Measurements from ENCODE around the gene OBP2B.

The OBP2B gene

GRCh38 chr9:133165452-133165730 lies 43.7 kb downstream of the OBP2B start:
- Histone ChIP-seq H3K4me1 (ENCODE audit: control insufficient read depth, insufficient read depth, low read length) (peaks cover 27% of the 10 kb centered on the region), H3K27ac (ENCODE audit: low read length) (no peak overlapping the region), H3K4me3 (ENCODE audit: low read length in 2 of 2) (no peak overlapping the region), H3K36me3 (ENCODE audit: control insufficient read depth in 2 of 2, insufficient read depth in 2 of 2, low read length in 2 of 2) (no peaks in the 10 kb centered on the region), H3K27me3 (ENCODE audit: control insufficient read depth in 1 of 2, insufficient read depth in 2 of 2, low read length in 2 of 2) (no peaks in the 10 kb centered on the region), H3K9ac (ENCODE audit: low read length in 2 of 2) (no peak overlapping the region), H3K9me3 (ENCODE audit: control insufficient read depth in 2 of 2, low read length in 2 of 2) (no peaks in the 10 kb centered on the region)

GRCh38 chr9:133164191-133164590 lies 44.9 kb downstream of the OBP2B start:
- H3K9me3 ChIP-seq (ENCODE audit: control insufficient read depth in 2 of 2, low read length in 2 of 2) = no peaks in the 10 kb centered on the region
- peaks cover 27% of the 10 kb centered on the region for H3K4me1 ChIP-seq (ENCODE audit: control insufficient read depth, insufficient read depth, low read length)
- no peaks in the 10 kb centered on the region for H3K27me3 ChIP-seq (ENCODE audit: control insufficient read depth in 1 of 2, insufficient read depth in 2 of 2, low read length in 2 of 2)
- peak overlapping the region; percentile 24 for H3K27ac ChIP-seq (ENCODE audit: low read length)
- no peaks in the 10 kb centered on the region for H3K36me3 ChIP-seq (ENCODE audit: control insufficient read depth in 2 of 2, insufficient read depth in 2 of 2, low read length in 2 of 2)
- H3K4me3 ChIP-seq (ENCODE audit: low read length in 2 of 2) = peak overlapping the region; percentile 66 to 79
- H3K9ac ChIP-seq (ENCODE audit: low read length in 2 of 2) = peak overlapping the region; percentile 71 to 72

GRCh38 chr9:133163504-133164172 lies 45.4 kb downstream of the OBP2B start, which contains the start of gene GBGT1:
TSS of gene GBGT1 (minus strand) at chr9:133163914. CDS start at chr9:133162412, 1,502 bp downstream.
- Histone ChIP-seq H3K4me1 (ENCODE audit: control insufficient read depth, insufficient read depth, low read length) (peaks cover 27% of the 10 kb centered on the region), H3K27ac (ENCODE audit: low read length) (peak within 1 kb of the TSS; percentile 24), H3K9me3 (ENCODE audit: control insufficient read depth in 2 of 2, low read length in 2 of 2) (no peaks in the 10 kb centered on the region), H3K27me3 (ENCODE audit: control insufficient read depth in 1 of 2, insufficient read depth in 2 of 2, low read length in 2 of 2) (no peaks in the 10 kb centered on the region), H3K4me3 (ENCODE audit: low read length in 2 of 2) (peak within 1 kb of the TSS; percentile 66 to 79), H3K9ac (ENCODE audit: low read length in 2 of 2) (peak within 1 kb of the TSS; percentile 71 to 72), H3K36me3 (ENCODE audit: control insufficient read depth in 2 of 2, insufficient read depth in 2 of 2, low read length in 2 of 2) (no peaks in the 10 kb centered on the region)

- H3K4me3 ChIP-seq (ENCODE audit: low read length in 2 of 2) = peak overlapping the region; percentile 66 to 79
- H3K9ac ChIP-seq (ENCODE audit: low read length in 2 of 2) = peak overlapping the region; percentile 71 to 72
Measured at GRCh38 chr9:133162861-133163503, 46.1 kb downstream of the OBP2B start.

GRCh38 chr9:133161547-133161950 lies 47.5 kb downstream of the OBP2B start:
- H3K4me3 ChIP-seq (ENCODE audit: low read length in 2 of 2) = no peak overlapping the region
- no peaks in the 10 kb centered on the region for H3K27me3 ChIP-seq (ENCODE audit: control insufficient read depth in 1 of 2, insufficient read depth in 2 of 2, low read length in 2 of 2)
- no peaks in the 10 kb centered on the region for H3K36me3 ChIP-seq (ENCODE audit: control insufficient read depth in 2 of 2, insufficient read depth in 2 of 2, low read length in 2 of 2)
- H3K4me1 ChIP-seq (ENCODE audit: control insufficient read depth, insufficient read depth, low read length) = peaks cover 27% of the 10 kb centered on the region
- H3K9ac ChIP-seq (ENCODE audit: low read length in 2 of 2) = no peak overlapping the region
- H3K9me3 ChIP-seq (ENCODE audit: control insufficient read depth in 2 of 2, low read length in 2 of 2) = no peaks in the 10 kb centered on the region
- H3K27ac ChIP-seq (ENCODE audit: low read length) = no peak overlapping the region

More at GRCh38 chr9:133162861-133163503, 46.1 kb downstream of the OBP2B start:
- Histone ChIP-seq H3K4me1 (ENCODE audit: control insufficient read depth, insufficient read depth, low read length) (peaks cover 27% of the 10 kb centered on the region), H3K36me3 (ENCODE audit: control insufficient read depth in 2 of 2, insufficient read depth in 2 of 2, low read length in 2 of 2) (no peaks in the 10 kb centered on the region), H3K27me3 (ENCODE audit: control insufficient read depth in 1 of 2, insufficient read depth in 2 of 2, low read length in 2 of 2) (no peaks in the 10 kb centered on the region), H3K9me3 (ENCODE audit: control insufficient read depth in 2 of 2, low read length in 2 of 2) (no peaks in the 10 kb centered on the region), H3K27ac (ENCODE audit: low read length) (peak overlapping the region; percentile 24)

GRCh38 chr9:133160742-133161546 lies 48.1 kb downstream of the OBP2B start:
- H3K27me3 ChIP-seq (ENCODE audit: control insufficient read depth in 1 of 2, insufficient read depth in 2 of 2, low read length in 2 of 2) = no peaks in the 10 kb centered on the region
- no peak overlapping the region for H3K27ac ChIP-seq (ENCODE audit: low read length)
- H3K9me3 ChIP-seq (ENCODE audit: control insufficient read depth in 2 of 2, low read length in 2 of 2) = no peaks in the 10 kb centered on the region
- no peak overlapping the region for H3K9ac ChIP-seq (ENCODE audit: low read length in 2 of 2)
- H3K4me1 ChIP-seq (ENCODE audit: control insufficient read depth, insufficient read depth, low read length) = peaks cover 27% of the 10 kb centered on the region
- H3K36me3 ChIP-seq (ENCODE audit: control insufficient read depth in 2 of 2, insufficient read depth in 2 of 2, low read length in 2 of 2) = no peaks in the 10 kb centered on the region
- H3K4me3 ChIP-seq (ENCODE audit: low read length in 2 of 2) = no peak overlapping the region

GRCh38 chr9:133158695-133159094 lies 50.4 kb downstream of the OBP2B start:
- H3K36me3 ChIP-seq (ENCODE audit: control insufficient read depth in 2 of 2, insufficient read depth in 2 of 2, low read length in 2 of 2) = no peaks in the 10 kb centered on the region
- H3K27me3 ChIP-seq (ENCODE audit: control insufficient read depth in 1 of 2, insufficient read depth in 2 of 2, low read length in 2 of 2) = no peaks in the 10 kb centered on the region
- H3K4me3 ChIP-seq (ENCODE audit: low read length in 2 of 2) = no peak overlapping the region
- H3K4me1 ChIP-seq (ENCODE audit: control insufficient read depth, insufficient read depth, low read length) = peaks cover 16% of the 10 kb centered on the region
- H3K27ac ChIP-seq (ENCODE audit: low read length) = no peak overlapping the region
- H3K9me3 ChIP-seq (ENCODE audit: control insufficient read depth in 2 of 2, low read length in 2 of 2) = no peaks in the 10 kb centered on the region
- no peak overlapping the region for H3K9ac ChIP-seq (ENCODE audit: low read length in 2 of 2)
